CD14-positive monocyte (primary cell): ENCODE results near the gene SBSN. TPM values are rescaled to one million over a fixed set of nuclear protein-coding genes. Genes with fewer than 3 reads are reported as not detected.

Experiments
- DNase-seq, 3 donors: peaks; one replicate each; pipeline ENCODE4 v3.0.0-alpha.2; 2011 to 2022
- H2AFZ ChIP-seq: 2 replicates; pipeline ENCODE4 v1.6.0; 2012; ENCODE audit warnings: mild to moderate bottlenecking, low read depth, low read length, inconsistent platforms; ENCODE audit not compliant: insufficient read depth, poor library complexity, severe bottlenecking
- H3K27ac ChIP-seq, 2 donors: 1 replicate in 1 of 2; 2 replicates in 1 of 2; pipeline ENCODE4 v1.5.1; 2012 to 2013; ENCODE audit warnings: low read length in 2 of 2, control low read depth in 1 of 2, inconsistent platforms in 1 of 2, low read depth in 1 of 2, mild to moderate bottlenecking in 1 of 2
- H3K27me3 ChIP-seq, 2 donors: one replicate each; pipeline versions ENCODE4 v1.6.0 to v1.6.1; 2011 to 2013; ENCODE audit warnings: low read length in 2 of 2; ENCODE audit not compliant: control insufficient read depth in 2 of 2, insufficient read depth in 2 of 2
- H3K36me3 ChIP-seq, 2 donors: replicated peaks in 1 of 2; 1 replicate in 1 of 2; 2 replicates in 1 of 2; pipeline versions ENCODE4 v1.5.1 to v1.6.1; 2012 to 2013; ENCODE audit warnings: low read length in 2 of 2, control low read depth in 1 of 2, inconsistent platforms in 1 of 2, mild to moderate bottlenecking in 1 of 2; ENCODE audit not compliant: insufficient read depth in 2 of 2, control insufficient read depth in 1 of 2
- H3K4me1 ChIP-seq, 2 donors: 1 replicate in 1 of 2; 2 replicates in 1 of 2; pipeline versions ENCODE4 v1.5.1 to v1.6.1; 2012 to 2013; ENCODE audit warnings: low read length in 2 of 2, control low read depth in 1 of 2, inconsistent platforms in 1 of 2, mild to moderate bottlenecking in 1 of 2, moderate library complexity in 1 of 2; ENCODE audit not compliant: insufficient read depth in 2 of 2, control insufficient read depth in 1 of 2
- H3K4me2 ChIP-seq: replicated peaks from 2 replicates; pipeline ENCODE3; 2012; ENCODE audit warnings: low read length, moderate library complexity, mild to moderate bottlenecking; ENCODE audit not compliant: poor library complexity, severe bottlenecking; ENCODE audit errors: extremely low read depth
- H3K4me3 ChIP-seq, 3 experiments: fragments of 200-600 bp in 1 of 3; sonication (generic) in 1 of 3; replicated peaks in 1 of 3; 1 replicate in 2 of 3; 2 replicates in 1 of 3; pipeline ENCODE4 v1.5.1; 2011 to 2013; ENCODE audit warnings: low read length in 3 of 3, mild to moderate bottlenecking in 3 of 3, control low read depth in 2 of 3, low read depth in 2 of 3, inconsistent platforms in 1 of 3, moderate library complexity in 1 of 3
- H3K79me2 ChIP-seq: 2 replicates; pipeline ENCODE4 v1.6.0; 2012; ENCODE audit warnings: mild to moderate bottlenecking, control low read depth, inconsistent platforms, low read length, moderate library complexity; ENCODE audit not compliant: insufficient read depth
- H3K9ac ChIP-seq: 2 replicates; pipeline ENCODE4 v1.6.0; 2017; ENCODE audit warnings: low read length, mild to moderate bottlenecking; ENCODE audit not compliant: insufficient read depth, poor library complexity, severe bottlenecking
- H3K9me3 ChIP-seq, 2 donors: replicated peaks in 1 of 2; 1 replicate in 1 of 2; 2 replicates in 1 of 2; pipeline versions ENCODE4 v1.5.1 to v1.6.1; 2012 to 2013; ENCODE audit warnings: low read length in 2 of 2, control low read depth in 1 of 2; ENCODE audit not compliant: control insufficient read depth in 1 of 2, insufficient read depth in 1 of 2
- H4K20me1 ChIP-seq: 2 replicates; pipeline ENCODE4 v1.6.0; 2012; ENCODE audit warnings: mild to moderate bottlenecking, low read length, control low read depth, moderate library complexity; ENCODE audit not compliant: insufficient read depth
- H3K27ac Mint-ChIP-seq, 7 donors: one replicate each; pipeline ENCODE4 v1.8.0; 2020; ENCODE audit warnings: mild to moderate bottlenecking in 7 of 7, mixed read lengths in 7 of 7, moderate library complexity in 6 of 7, inconsistent platforms in 2 of 7
- H3K27me3 Mint-ChIP-seq, 3 donors: one replicate each; pipeline ENCODE4 v1.8.0; 2021 to 2022; ENCODE audit warnings: low read depth in 3 of 3, mild to moderate bottlenecking in 3 of 3, mixed read lengths in 3 of 3, moderate library complexity in 3 of 3, inconsistent platforms in 1 of 3
- H3K36me3 Mint-ChIP-seq, 2 donors: one replicate each; pipeline ENCODE4 v1.8.0; 2020; ENCODE audit warnings: mixed read lengths in 2 of 2, inconsistent platforms in 1 of 2, mild to moderate bottlenecking in 1 of 2
- H3K4me1 Mint-ChIP-seq: one replicate; pipeline ENCODE4 v1.8.0; 2020; ENCODE audit warnings: mild to moderate bottlenecking, mixed read lengths
- H3K4me3 Mint-ChIP-seq, 2 donors: one replicate each; pipeline ENCODE4 v1.8.0; 2020; ENCODE audit warnings: mild to moderate bottlenecking in 2 of 2, mixed read lengths in 2 of 2, moderate library complexity in 1 of 2
- H3K9me3 Mint-ChIP-seq, 7 donors: one replicate each; pipeline ENCODE4 v1.8.0; 2020 to 2022; ENCODE audit warnings: mixed read lengths in 7 of 7, mild to moderate bottlenecking in 6 of 7, moderate library complexity in 6 of 7, inconsistent platforms in 2 of 7
- CTCF ChIP-seq: fragments of 200-600 bp; IDR thresholded peaks from one replicate; pipeline ENCODE4 v1.8.0; 2022; ENCODE audit warnings: antibody characterized with exemption, mild to moderate bottlenecking
- WGBS: methylation state at CpG from one replicate; pipeline ENCODE4 v1.1.5; 2013; ENCODE audit warnings: missing lambda C conversion rate; ENCODE audit not compliant: insufficient coverage; 5-methylcytosine and 5-hydroxymethylcytosine counted together
- intact Hi-C, 2 donors: fragments of 100-400 bp; cut with micrococcal nuclease; formaldehyde crosslinking; loops; one replicate each; pipeline versions ENCODE4 v1.15.0 to v1.15.1; 2023
- polyA plus RNA-seq, 3 donors: library from polyadenylated mRNA; depleted of rRNA in 1 of 3; unstranded in 2 of 3; stranded (reverse) in 1 of 3; fragments of 300-500 nt in 2 of 3; fragments of >200 nt in 1 of 3; fragmentation: Illumina TruSeq in 2 of 3; gene quantifications; 1 replicate in 2 of 3; 2 replicates in 1 of 3; pipeline ENCODE4 v1.2.3, GENCODE V29; 2012 to 2021

The SBSN gene
- polyA plus RNA-seq, 3 donors = not detected

DNA sequence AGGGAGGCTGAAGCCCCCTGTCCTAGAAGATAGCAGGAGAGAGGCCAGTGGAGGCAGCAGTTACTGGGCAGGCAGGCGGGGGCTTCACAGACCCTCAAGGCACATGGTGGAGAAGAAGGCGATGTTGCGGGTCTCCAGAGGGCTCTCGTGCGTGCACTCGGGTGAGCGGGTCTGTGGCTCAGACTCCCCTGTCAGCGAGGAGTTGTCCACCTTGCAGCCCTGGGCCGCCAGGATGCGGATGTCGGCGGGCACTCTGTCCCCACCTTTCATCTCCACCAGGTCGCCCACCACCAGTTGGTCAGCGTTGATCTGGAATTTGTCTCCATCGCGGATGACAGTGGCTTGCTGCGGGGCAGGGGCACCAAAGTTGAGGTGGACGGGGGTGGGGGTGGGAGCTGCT lies 32.2 kb upstream of the SBSN start:
- no peaks in the 10 kb centered on the region for H3K36me3 ChIP-seq
- intact Hi-C loops = no loop called here
- peaks cover 11 to 14% of the 10 kb centered on the region in 2 donors for H3K4me1 ChIP-seq
- H3K27me3 Mint-ChIP-seq = peaks cover 35 to 52% (median 38%) of the 10 kb centered on the region in 3 donors
- H3K27ac Mint-ChIP-seq = no peak overlapping the region
- TF ChIP-seq CTCF = no peak
- peaks cover 0 to 23% of the 10 kb centered on the region in 2 donors for H3K27me3 ChIP-seq
- no peak overlapping the region for H3K4me2 ChIP-seq
- H3K9me3 ChIP-seq = peaks cover 0 to 5% of the 10 kb centered on the region in 2 donors
- peaks cover 10% of the 10 kb centered on the region for H3K4me1 Mint-ChIP-seq
- H3K4me3 Mint-ChIP-seq = peak overlapping the region in 1 of 2 donors; percentile 11
- peaks cover 0 to 13% (median 2%) of the 10 kb centered on the region in 7 donors for H3K9me3 Mint-ChIP-seq
- no peaks in the 10 kb centered on the region for H3K79me2 ChIP-seq
- no peaks in the 10 kb centered on the region for H3K36me3 Mint-ChIP-seq
- no peaks in the 10 kb centered on the region for H4K20me1 ChIP-seq
- 88% methylated on average over 12 of the region's 18 CpGs for WGBS
- DNase-seq = no peak
- H2AFZ ChIP-seq = no peak overlapping the region
- H3K27ac ChIP-seq = no peak overlapping the region
- H3K4me3 ChIP-seq = no peak overlapping the region
- no peak overlapping the region for H3K9ac ChIP-seq

GRCh38 chr19:35559781-35560180 lies 31.7 kb upstream of the SBSN start:
- intact Hi-C loops = no loop called here
- Histone ChIP-seq H3K9me3 (peaks cover 0 to 5% of the 10 kb centered on the region in 2 donors), H3K4me2 (no peak overlapping the region), H2AFZ (no peak overlapping the region), H3K79me2 (no peaks in the 10 kb centered on the region), H3K27me3 (peaks cover 0 to 23% of the 10 kb centered on the region in 2 donors), H3K36me3 (no peaks in the 10 kb centered on the region), H3K27ac (no peak overlapping the region), H3K9ac (no peak overlapping the region), H3K4me1 (peaks cover 11 to 14% of the 10 kb centered on the region in 2 donors), H3K4me3 (no peak overlapping the region), H4K20me1 (no peaks in the 10 kb centered on the region)
- peaks cover 35 to 51% (median 38%) of the 10 kb centered on the region in 3 donors for H3K27me3 Mint-ChIP-seq
- H3K4me3 Mint-ChIP-seq = peak overlapping the region in 1 of 2 donors; percentile 11
- WGBS = 92% methylated on average over 21 of the region's 23 CpGs
- peaks cover 0 to 13% (median 2%) of the 10 kb centered on the region in 7 donors for H3K9me3 Mint-ChIP-seq
- DNase-seq = no peak
- H3K36me3 Mint-ChIP-seq = no peaks in the 10 kb centered on the region
- H3K27ac Mint-ChIP-seq = no peak overlapping the region
- peaks cover 10% of the 10 kb centered on the region for H3K4me1 Mint-ChIP-seq
- no peak for TF ChIP-seq CTCF
